ENCODE results near the gene KCNG2.

The KCNG2 gene

GRCh38 chr18:79882522-79883241 lies 84.9 kb downstream of the KCNG2 start:
- DNase-seq, result no peak

DNA sequence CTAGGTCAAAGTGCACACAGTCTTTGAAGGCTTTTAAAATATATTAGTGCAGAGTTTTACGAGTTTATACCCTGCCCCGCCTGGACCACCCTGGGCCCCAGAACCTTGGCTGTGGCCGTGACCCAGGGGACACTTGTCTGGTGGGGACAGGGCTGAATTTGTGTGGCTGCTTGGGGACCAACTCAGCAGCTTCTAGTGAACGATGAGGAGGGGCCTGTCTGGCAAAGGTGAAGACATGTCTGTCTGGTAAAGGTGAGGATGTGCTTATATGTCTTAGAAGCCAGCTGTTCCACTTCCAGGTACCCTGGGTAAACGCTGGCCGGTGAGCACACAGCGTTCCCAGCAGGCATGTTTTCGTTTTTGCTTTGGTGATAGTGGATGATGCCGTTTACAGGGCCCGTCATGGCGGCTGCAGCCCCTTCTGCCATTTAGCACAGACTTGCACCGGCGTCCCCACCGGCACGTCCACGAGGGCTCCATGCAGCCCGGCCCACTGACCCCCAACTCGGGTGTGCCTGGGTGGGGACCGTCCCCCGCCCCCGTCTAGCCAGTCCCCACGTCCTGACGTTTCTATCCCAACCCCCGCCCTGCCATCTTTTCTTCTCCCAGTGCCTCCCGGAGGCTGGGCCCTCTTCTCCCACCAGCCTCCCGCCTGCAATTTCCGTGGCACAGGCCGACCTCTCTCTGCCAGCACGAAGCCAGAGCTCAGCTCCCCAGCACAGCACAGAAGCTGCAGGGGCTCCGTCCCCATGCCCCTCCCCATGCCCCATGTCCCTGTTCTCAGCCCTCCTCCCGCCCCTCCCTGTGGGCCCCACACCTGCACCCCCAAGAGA lies 85.9 kb downstream of the KCNG2 start:
- DNase-seq, result no peak

DNA sequence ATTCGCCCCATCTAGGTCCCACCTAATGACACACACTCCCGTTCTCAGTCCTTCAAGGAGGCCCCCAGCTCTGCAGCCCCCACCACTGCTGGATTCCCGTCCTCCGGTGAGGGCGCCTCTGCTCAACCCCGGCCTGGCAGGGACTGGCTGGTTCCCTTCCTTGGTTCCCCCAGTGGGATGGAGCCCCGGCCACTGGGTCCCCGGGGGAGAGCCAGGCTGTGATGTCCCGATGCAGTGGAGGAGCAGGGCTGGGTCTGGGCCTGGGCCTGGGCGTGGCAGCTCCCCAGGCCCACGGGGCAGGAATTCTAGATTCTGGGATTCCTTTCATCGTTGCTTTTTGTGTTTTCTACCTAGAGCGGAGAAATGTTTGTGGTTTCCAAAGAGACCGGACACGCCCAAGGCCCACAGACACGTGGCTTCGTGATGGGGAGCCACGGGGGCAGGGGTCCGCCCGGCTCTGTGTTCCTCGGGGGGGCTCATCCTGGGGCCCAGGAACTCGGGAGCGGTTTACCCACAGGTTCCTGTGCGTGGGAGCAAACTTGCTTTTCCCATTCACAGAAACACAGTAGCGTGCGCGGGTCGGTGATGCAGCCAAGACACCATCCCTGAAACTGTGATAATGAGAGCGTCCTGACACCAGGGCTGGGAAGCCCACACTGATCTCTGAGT lies 86.7 kb downstream of the KCNG2 start:
- no peak for DNase-seq

- no peak for DNase-seq
Observed at GRCh38 chr18:79884963-79885728, 87.4 kb downstream of the KCNG2 start.

GRCh38 chr18:79887181-79888000 lies 89.7 kb downstream of the KCNG2 start:
- no peak for DNase-seq

GRCh38 chr18:79888016-79888415 lies 90.3 kb downstream of the KCNG2 start:
- no peak for DNase-seq

DNA sequence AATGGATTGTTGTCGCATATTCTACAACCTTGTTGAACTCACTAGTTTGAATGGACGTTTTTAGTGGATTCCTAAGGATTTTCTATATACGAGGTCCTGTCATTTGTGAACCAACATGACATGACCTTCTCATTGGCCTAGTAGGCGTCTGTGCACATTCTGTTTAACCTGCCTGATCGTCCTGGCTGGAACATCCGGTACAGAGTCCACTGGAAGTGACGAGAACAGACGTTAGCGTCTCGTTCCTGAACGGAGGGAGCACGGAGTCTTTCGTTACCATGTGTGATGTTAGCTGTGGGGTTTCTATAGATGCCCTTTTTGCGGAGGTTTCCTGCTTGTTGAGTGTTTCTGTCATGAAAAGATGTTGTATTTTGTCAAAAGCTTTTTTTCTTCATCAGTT lies 91.8 kb downstream of the KCNG2 start:
- DNase-seq, result no peak

- DNase-seq, result no peak
Observed at GRCh38 chr18:79890674-79891073, 92.9 kb downstream of the KCNG2 start.

DNA sequence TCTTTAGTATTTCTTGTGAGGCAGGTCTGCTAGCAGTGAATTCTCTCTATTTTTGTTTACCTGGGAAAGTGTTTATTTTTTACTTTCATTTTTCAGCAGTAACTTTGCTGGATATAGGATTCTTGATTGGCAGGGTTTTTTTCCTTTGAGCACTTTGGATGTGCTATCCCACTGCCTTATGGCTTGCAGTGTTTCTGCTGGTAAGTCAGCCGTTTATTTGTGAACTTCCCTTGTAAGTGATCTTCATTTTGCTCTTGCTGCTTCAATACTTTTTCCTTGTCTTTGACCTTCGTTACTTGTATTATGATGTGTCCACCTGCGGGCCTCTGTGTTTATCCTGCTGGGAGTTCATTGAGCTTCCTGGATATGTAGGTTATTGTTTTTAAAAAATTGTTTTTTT lies 99.0 kb downstream of the KCNG2 start:
- no peak for DNase-seq

DNA sequence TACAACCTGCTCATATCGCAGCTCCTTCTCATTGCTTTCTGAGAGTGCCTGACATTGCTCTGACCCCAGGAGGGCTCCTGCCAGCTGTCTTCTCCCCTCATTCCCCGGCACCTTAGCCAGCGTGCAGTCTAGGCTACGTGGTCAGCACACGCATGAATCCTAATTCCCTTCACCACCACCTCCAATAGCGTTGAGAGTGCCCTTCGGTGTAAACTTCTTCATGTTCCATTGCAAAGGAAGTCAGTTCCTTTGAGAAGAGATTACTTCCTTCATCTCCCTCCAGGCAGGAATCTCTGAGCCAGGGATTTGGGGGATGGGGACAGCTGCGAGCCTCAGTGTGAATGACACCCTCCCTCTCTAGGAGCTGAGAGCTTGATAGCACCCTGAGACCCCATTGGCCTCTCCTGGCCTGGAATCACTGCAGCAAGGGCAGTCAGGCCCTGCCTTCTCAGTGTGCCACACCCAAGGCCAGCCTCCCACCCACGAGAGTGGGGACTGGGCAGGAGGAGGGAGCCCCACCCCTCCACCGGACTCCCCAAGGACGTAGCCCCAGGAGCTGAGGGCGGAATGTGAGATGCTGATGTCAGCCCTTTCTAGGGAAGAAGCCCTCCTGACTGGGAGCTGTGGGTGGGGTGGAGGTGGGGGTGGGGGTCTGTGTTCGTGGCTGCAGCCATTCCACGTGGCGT lies 100.3 kb downstream of the KCNG2 start:
- no peak for DNase-seq

- no peak for DNase-seq
Observed at GRCh38 chr18:79898952-79899608, 101.3 kb downstream of the KCNG2 start.

- DNase-seq, result no peak
Observed at GRCh38 chr18:79899609-79900445, 102.1 kb downstream of the KCNG2 start.

DNA sequence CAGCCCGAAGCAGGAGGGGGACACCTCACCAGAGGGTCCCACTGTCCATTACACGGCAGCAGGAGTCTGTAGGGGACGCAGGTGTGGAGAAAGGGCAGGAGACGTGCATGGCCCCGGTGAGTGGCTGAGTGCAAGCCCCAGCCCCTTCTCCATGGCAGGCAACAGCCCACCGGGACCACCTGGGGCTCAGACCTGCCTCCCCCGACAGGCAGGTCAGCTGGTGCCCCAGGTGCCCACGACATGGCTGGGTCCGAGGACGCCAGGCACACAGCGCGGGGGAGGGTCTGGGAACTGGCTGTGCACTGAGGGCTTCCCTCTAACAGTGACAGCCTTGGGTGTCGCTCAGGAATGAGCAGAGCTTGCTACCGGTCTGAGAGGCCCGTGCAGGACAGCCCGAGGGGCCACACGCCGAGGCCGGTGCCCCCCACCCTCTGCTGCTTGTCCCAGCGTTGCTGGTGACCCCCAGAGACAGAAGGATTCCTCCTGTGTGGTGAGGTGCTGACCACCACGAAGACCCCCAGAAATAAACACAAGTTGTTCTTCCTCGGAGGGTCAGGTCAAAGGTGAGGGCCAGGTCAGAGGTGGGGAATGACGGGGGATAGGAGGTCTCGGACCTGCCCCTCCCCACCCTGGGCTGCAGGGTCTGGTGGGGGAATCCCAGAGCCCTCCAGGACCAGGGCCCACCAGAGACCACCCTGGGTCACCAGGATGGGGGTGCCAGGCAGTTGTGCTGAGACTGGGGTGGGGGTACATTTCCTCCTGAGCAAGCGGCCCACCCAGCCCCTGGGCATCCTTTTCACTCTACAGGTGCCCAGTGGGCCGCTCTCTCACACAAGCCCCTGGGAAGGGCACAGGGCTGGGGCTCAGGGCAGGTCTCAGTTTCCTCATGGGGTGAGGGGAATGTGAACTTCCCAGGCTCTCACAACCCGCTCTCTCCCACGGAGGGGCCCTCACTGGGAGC lies 103.2 kb downstream of the KCNG2 start:
- no peak for DNase-seq

GRCh38 chr18:79901665-79902064 lies 103.9 kb downstream of the KCNG2 start:
- DNase-seq, result no peak

GRCh38 chr18:79902075-79902474 lies 104.3 kb downstream of the KCNG2 start:
- DNase-seq, result no peak

DNA sequence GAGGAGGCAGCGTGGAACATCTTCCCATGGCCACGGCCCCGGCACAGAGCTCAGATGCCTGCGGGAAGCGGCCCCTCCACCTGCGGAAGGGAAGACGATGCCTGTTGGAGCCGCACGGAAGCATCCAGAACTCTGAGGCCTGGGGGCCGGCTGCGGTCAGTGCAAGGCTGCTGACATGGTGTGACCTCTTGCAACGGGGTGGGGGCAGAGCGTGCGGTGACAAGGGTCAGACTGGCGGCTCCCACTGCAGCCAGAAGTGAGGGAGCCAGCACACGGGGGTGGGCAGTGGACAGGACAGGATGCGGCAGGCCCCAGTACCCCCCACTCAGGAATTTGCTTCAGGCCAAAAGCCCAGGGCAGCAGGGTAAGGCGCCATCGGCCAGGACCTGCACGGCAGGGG lies 104.9 kb downstream of the KCNG2 start:
- no peak for DNase-seq

DNA sequence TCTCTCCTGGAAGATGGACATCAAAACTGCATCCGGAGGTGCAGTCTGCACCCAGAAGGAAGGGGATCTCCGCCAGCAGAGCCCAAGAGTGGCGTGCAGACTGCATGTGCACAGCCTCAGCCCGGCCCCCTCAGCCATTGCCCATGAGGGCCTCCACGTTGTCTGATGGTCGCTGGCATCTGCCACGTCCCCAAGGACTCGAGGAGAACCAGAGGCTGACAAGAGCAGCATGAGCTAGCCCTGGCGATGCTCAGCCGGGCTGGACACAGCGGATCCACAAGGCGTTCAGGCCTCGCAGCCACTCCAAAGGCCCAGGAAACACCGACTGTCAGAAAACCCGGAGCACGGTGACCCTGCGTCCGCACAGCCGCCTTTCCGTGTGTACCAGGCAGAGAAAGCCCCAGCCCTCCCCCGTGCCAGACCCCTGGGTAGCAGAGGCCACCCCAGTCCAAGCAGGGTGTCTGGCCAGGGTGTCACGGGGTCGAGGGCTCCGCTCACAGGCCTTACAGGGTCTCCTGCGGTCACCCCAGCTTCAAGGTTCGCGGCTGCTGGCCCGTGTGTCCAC lies 105.4 kb downstream of the KCNG2 start:
- DNase-seq, result no peak

All from hypothalamus (tissue), 51 donors.